BLaER1 treated with 17β-estradiol and CSF1 and Interleukin-3, amounts not matched to agents 10 nM and 100 nM (cell line): ENCODE results near the gene MUC5AC.

Experiments used
- H3K27ac ChIP-seq, 11 experiments: shearing (Covaris generic); formaldehyde crosslinking; 2 replicates each; pipeline ENCODE4 v1.8.1; 2022
- H3K27me3 ChIP-seq, 11 experiments: shearing (Covaris generic); formaldehyde crosslinking; 2 replicates each; pipeline ENCODE4 v1.8.1; 2022
- H3K36me3 ChIP-seq, 11 experiments: shearing (Covaris generic); formaldehyde crosslinking; 2 replicates each; pipeline ENCODE4 v1.8.1; 2022
- H3K4me1 ChIP-seq, 10 experiments: shearing (Covaris generic); formaldehyde crosslinking; 2 replicates each; pipeline ENCODE4 v1.8.1; 2022
- H3K4me2 ChIP-seq, 11 experiments: shearing (Covaris generic); formaldehyde crosslinking; 2 replicates each; pipeline ENCODE4 v1.8.1; 2022
- H3K4me3 ChIP-seq, 10 experiments: shearing (Covaris generic); formaldehyde crosslinking; 2 replicates each; pipeline ENCODE4 v1.8.1; 2022
- H3K9ac ChIP-seq, 11 experiments: shearing (Covaris generic); formaldehyde crosslinking; 2 replicates each; pipeline ENCODE4 v1.8.1; 2022
- H3K9me3 ChIP-seq, 11 experiments: shearing (Covaris generic); formaldehyde crosslinking; replicated peaks in 1 of 11; 2 replicates each; pipeline ENCODE4 v1.8.1; 2022
- H4K20me1 ChIP-seq, 11 experiments: shearing (Covaris generic); formaldehyde crosslinking; 2 replicates each; pipeline ENCODE4 v1.8.1; 2022
- Cebpa-rat ChIP-seq, 11 experiments: shearing (Covaris generic); IDR thresholded peaks; 2 replicates each; pipeline ENCODE4 v1.8.1; 2022

Gene MUC5AC

GRCh38 chr11:1127664-1128162 is 30.0 kb upstream of the MUC5AC start:
- Histone ChIP-seq H4K20me1 (no peaks in the 10 kb centered on the region; a peak in 1 of 22 replicates), H3K4me1 (peaks cover 0 to 19% (median 13%) of the 10 kb centered on the region in 10 experiments; a peak in 11 of 20 replicates), H3K9ac (no peak overlapping the region), H3K4me2 (no peak overlapping the region), H3K36me3 (no peaks in the 10 kb centered on the region), H3K4me3 (no peak overlapping the region), H3K27ac (no peak overlapping the region), H3K27me3 (peaks cover 0 to 10% (median 0%) of the 10 kb centered on the region in 11 experiments; a peak in 4 of 22 replicates), H3K9me3 (peaks cover 0 to 7% (median 1%) of the 10 kb centered on the region in 11 experiments; a peak in 7 of 22 replicates)
- no peak for TF ChIP-seq Cebpa-rat (IDR thresholded peaks at IDR 0.05)

GRCh38 chr11:1128311-1129142 is 29.2 kb upstream of the MUC5AC start:
- Histone ChIP-seq H3K9ac (no peak overlapping the region), H3K4me1 (peaks cover 0 to 19% (median 13%) of the 10 kb centered on the region in 10 experiments; a peak in 11 of 20 replicates), H3K4me2 (no peak overlapping the region), H3K36me3 (no peaks in the 10 kb centered on the region), H4K20me1 (no peaks in the 10 kb centered on the region; a peak in 1 of 22 replicates), H3K9me3 (peaks cover 7 to 15% (median 10%) of the 10 kb centered on the region in 11 experiments), H3K4me3 (no peak overlapping the region), H3K27ac (no peak overlapping the region), H3K27me3 (peaks cover 0 to 6% (median 0%) of the 10 kb centered on the region in 11 experiments; a peak in 3 of 22 replicates)
- TF ChIP-seq Cebpa-rat (IDR thresholded peaks at IDR 0.05), result no peak

GRCh38 chr11:1129143-1129610 is 28.6 kb upstream of the MUC5AC start:
- no peaks in the 10 kb centered on the region; a peak in 1 of 22 replicates for H4K20me1 ChIP-seq
- no peak overlapping the region for H3K4me3 ChIP-seq
- peaks cover 0 to 19% (median 13%) of the 10 kb centered on the region in 10 experiments; a peak in 11 of 20 replicates for H3K4me1 ChIP-seq
- no peaks in the 10 kb centered on the region for H3K27me3 ChIP-seq
- H3K4me2 ChIP-seq, result no peak overlapping the region
- H3K9ac ChIP-seq, result no peak overlapping the region
- H3K9me3 ChIP-seq, result peaks cover 14 to 21% (median 16%) of the 10 kb centered on the region in 11 experiments
- 0 out of 22 replicates have a peak, but pooled peaks cover 0 to 4% (median 0%) of the 10 kb centered on the region in 11 experiments for H3K36me3 ChIP-seq
- H3K27ac ChIP-seq, result no peak overlapping the region
- no peak for TF ChIP-seq Cebpa-rat (IDR thresholded peaks at IDR 0.05)

GRCh38 chr11:1129611-1130160 is 28.1 kb upstream of the MUC5AC start:
- 0 out of 22 replicates have a peak, but pooled peaks cover 0 to 4% (median 0%) of the 10 kb centered on the region in 11 experiments for H3K36me3 ChIP-seq
- peaks cover 19 to 25% (median 21%) of the 10 kb centered on the region in 11 experiments for H3K9me3 ChIP-seq
- peaks cover 0 to 19% (median 13%) of the 10 kb centered on the region in 10 experiments; a peak in 11 of 20 replicates for H3K4me1 ChIP-seq
- H3K9ac ChIP-seq, result no peak overlapping the region
- no peak overlapping the region for H3K4me3 ChIP-seq
- no peak overlapping the region for H3K4me2 ChIP-seq
- no peaks in the 10 kb centered on the region for H3K27me3 ChIP-seq
- H4K20me1 ChIP-seq, result no peaks in the 10 kb centered on the region; a peak in 1 of 22 replicates
- no peak for TF ChIP-seq Cebpa-rat (IDR thresholded peaks at IDR 0.05)
- H3K27ac ChIP-seq, result no peak overlapping the region

- H3K9ac ChIP-seq, result no peak overlapping the region; a peak in 1 of 22 replicates
- no peak for TF ChIP-seq Cebpa-rat (IDR thresholded peaks at IDR 0.05)
- peak overlapping the region in 8 of 11 experiments; percentile 9 to 63 (median 39); a peak in 11 of 22 replicates for H3K4me2 ChIP-seq
These were observed 27.3 kb upstream of the MUC5AC start for GRCh38 chr11:1130276-1131032.

GRCh38 chr11:1131033-1131911 is 26.5 kb upstream of the MUC5AC start:
- H3K27me3 ChIP-seq, result no peaks in the 10 kb centered on the region
- H3K4me1 ChIP-seq, result peaks cover 0 to 19% (median 13%) of the 10 kb centered on the region in 10 experiments; a peak in 11 of 20 replicates
- H3K36me3 ChIP-seq, result 0 out of 22 replicates have a peak, but pooled peaks cover 0 to 4% (median 0%) of the 10 kb centered on the region in 11 experiments
- H3K4me2 ChIP-seq, result peak overlapping the region in 8 of 11 experiments; percentile 9 to 63 (median 39); a peak in 15 of 22 replicates
- H3K9ac ChIP-seq, result no peak overlapping the region; a peak in 1 of 22 replicates
- no peaks in the 10 kb centered on the region; a peak in 1 of 22 replicates for H4K20me1 ChIP-seq
- no peak for TF ChIP-seq Cebpa-rat (IDR thresholded peaks at IDR 0.05)
- no peak overlapping the region for H3K27ac ChIP-seq
- H3K9me3 ChIP-seq, result peaks cover 30 to 37% (median 31%) of the 10 kb centered on the region in 11 experiments
- H3K4me3 ChIP-seq, result no peak overlapping the region

More at GRCh38 chr11:1130276-1131032, 27.3 kb upstream of the MUC5AC start:
- no peaks in the 10 kb centered on the region; a peak in 1 of 22 replicates for H4K20me1 ChIP-seq
- H3K4me3 ChIP-seq, result no peak overlapping the region
- H3K27ac ChIP-seq, result no peak overlapping the region
- H3K9me3 ChIP-seq, result peaks cover 27 to 33% (median 29%) of the 10 kb centered on the region in 11 experiments
- H3K36me3 ChIP-seq, result 0 out of 22 replicates have a peak, but pooled peaks cover 0 to 4% (median 0%) of the 10 kb centered on the region in 11 experiments
- H3K27me3 ChIP-seq, result no peaks in the 10 kb centered on the region
- peaks cover 0 to 19% (median 13%) of the 10 kb centered on the region in 10 experiments; a peak in 11 of 20 replicates for H3K4me1 ChIP-seq

GRCh38 chr11:1134848-1135445 is 22.8 kb upstream of the MUC5AC start:
- Histone ChIP-seq H3K36me3 (0 out of 22 replicates have a peak, but pooled peaks cover 0 to 4% (median 0%) of the 10 kb centered on the region in 11 experiments), H3K9ac (no peak overlapping the region), H3K4me2 (no peak overlapping the region), H3K4me1 (peaks cover 7 to 47% (median 29%) of the 10 kb centered on the region in 10 experiments; a peak in 17 of 20 replicates), H3K27ac (no peak overlapping the region), H3K27me3 (no peaks in the 10 kb centered on the region), H3K9me3 (peaks cover 33 to 54% (median 37%) of the 10 kb centered on the region in 11 experiments), H3K4me3 (no peak overlapping the region), H4K20me1 (no peaks in the 10 kb centered on the region)
- TF ChIP-seq Cebpa-rat (IDR thresholded peaks at IDR 0.05), result no peak
